PC-3 (cell line): Measurements from ENCODE around the gene CXCL11. TPM values are rescaled to one million over a fixed set of nuclear protein-coding genes. Genes with fewer than 3 reads are reported as not detected.

ENCODE experiments used
- ATAC-seq: fragments of 200-7000 bp; cut with Tn5 transposase; 2 replicates; pipeline ENCODE4 v1.9.1; 2020; ENCODE audit warnings: mild to moderate bottlenecking, moderate library complexity
- BruUV-seq: library from RNA; stranded (reverse); fragments of 400-500 nt; replicated peaks from 2 replicates; lab custom pipeline; 2021; lab: Mats Ljungman, UMichigan
- CTCF ChIA-PET: fragments of 300-600 bp; sonication (Branson Sonifier 250); formaldehyde crosslinking; loops from one replicate; lab custom pipeline; 2022; ENCODE audit warnings: antibody characterized with exemption; lab: Charles Lee
- POLR2A ChIA-PET: fragments of 300-600 bp; sonication (Branson Sonifier 250); formaldehyde crosslinking; loops from one replicate; lab custom pipeline; 2022; ENCODE audit warnings: antibody characterized with exemption; ENCODE audit not compliant: unreplicated experiment; lab: Charles Lee
- DNase-seq: peaks from one replicate; pipeline ENCODE4 v3.0.0-alpha.2; 2015
- H2AFZ ChIP-seq: fragments of 300-600 bp; sonication (generic); 2 replicates; pipeline ENCODE4 v1.6.0; 2016; ENCODE audit warnings: antibody characterized with exemption, low read length
- H3F3A ChIP-seq: fragments of 300-600 bp; sonication (generic); one replicate; pipeline ENCODE4 v1.6.0; 2017; ENCODE audit warnings: antibody characterized with exemption, low read length, control low read depth, mild to moderate bottlenecking; ENCODE audit not compliant: unreplicated experiment
- H3K27ac ChIP-seq: fragments of 300-600 bp; sonication (generic); 2 replicates; pipeline ENCODE4 v1.5.1; 2016; ENCODE audit warnings: mild to moderate bottlenecking, low read length
- H3K27me3 ChIP-seq: fragments of 300-600 bp; sonication (generic); 2 replicates; pipeline ENCODE4 v1.6.1; 2016; ENCODE audit warnings: low read length, mixed read lengths
- H3K36me3 ChIP-seq: fragments of 300-600 bp; sonication (generic); 2 replicates; pipeline ENCODE4 v1.6.1; 2016; ENCODE audit warnings: low read depth, mixed run types, low read length, mixed read lengths
- H3K4me1 ChIP-seq: fragments of 300-600 bp; sonication (generic); 2 replicates; pipeline ENCODE4 v1.5.1; 2016; ENCODE audit warnings: low read length; ENCODE audit not compliant: insufficient read depth
- H3K4me2 ChIP-seq: fragments of 300-600 bp; sonication (generic); 2 replicates; pipeline ENCODE4 v1.6.0; 2016; ENCODE audit warnings: low read length
- H3K4me3 ChIP-seq: fragments of 300-600 bp; sonication (generic); 2 replicates; pipeline ENCODE4 v1.5.1; 2016; ENCODE audit warnings: mild to moderate bottlenecking, low read length, mixed read lengths
- H3K79me2 ChIP-seq: fragments of 300-600 bp; sonication (generic); 2 replicates; pipeline ENCODE4 v1.6.1; 2017; ENCODE audit warnings: low read length, mixed read lengths
- H3K9ac ChIP-seq: fragments of 300-600 bp; sonication (generic); 2 replicates; pipeline ENCODE4 v1.6.0; 2016; ENCODE audit warnings: mild to moderate bottlenecking, low read length
- H3K9me2 ChIP-seq: fragments of 300-600 bp; sonication (generic); replicated peaks from 2 replicates; pipeline ENCODE4 v1.6.1; 2016; ENCODE audit warnings: mixed run types, low read length, mixed read lengths
- H3K9me3 ChIP-seq: fragments of 300-600 bp; sonication (generic); 2 replicates; pipeline ENCODE4 v1.6.1; 2016; ENCODE audit warnings: low read length, mixed read lengths
- H4K20me1 ChIP-seq: fragments of 300-600 bp; sonication (generic); 2 replicates; pipeline ENCODE4 v1.6.1; 2016; ENCODE audit warnings: low read length, mixed read lengths
- EZH2 ChIP-seq: fragments of 300-600 bp; sonication (generic); IDR thresholded peaks from one replicate; pipeline ENCODE4 v1.6.1; 2017; ENCODE audit warnings: antibody characterized with exemption, mild to moderate bottlenecking, low read length; ENCODE audit not compliant: unreplicated experiment
- EZH2phosphoT487 ChIP-seq: fragments of 300-600 bp; sonication (generic); IDR thresholded peaks from 2 replicates; pipeline ENCODE4 v1.6.1; 2018; ENCODE audit warnings: mild to moderate bottlenecking, antibody characterized with exemption, low read length, borderline replicate concordance
- intact Hi-C: fragments of 100-400 bp; cut with micrococcal nuclease; formaldehyde crosslinking; loops from 2 replicates; pipeline ENCODE4 v1.9.0; 2023
- total RNA-seq: library from RNA; depleted of rRNA; stranded (reverse); fragments of >200 nt; gene quantifications from 2 replicates; pipeline ENCODE4 v1.2.3, GENCODE V29; 2014
- TF ChIP-seq, protein P1 (sequence below): fragments of 300-600 bp; sonication (generic); conservative IDR thresholded peaks from 2 replicates; pipeline ENCODE4 v1.5.1; 2017; ENCODE audit warnings: antibody characterized with exemption, low read depth, mild to moderate bottlenecking, low read length

Gene CXCL11
- total RNA-seq, 1 experiment from 2014 or later, result not detected

DNA sequence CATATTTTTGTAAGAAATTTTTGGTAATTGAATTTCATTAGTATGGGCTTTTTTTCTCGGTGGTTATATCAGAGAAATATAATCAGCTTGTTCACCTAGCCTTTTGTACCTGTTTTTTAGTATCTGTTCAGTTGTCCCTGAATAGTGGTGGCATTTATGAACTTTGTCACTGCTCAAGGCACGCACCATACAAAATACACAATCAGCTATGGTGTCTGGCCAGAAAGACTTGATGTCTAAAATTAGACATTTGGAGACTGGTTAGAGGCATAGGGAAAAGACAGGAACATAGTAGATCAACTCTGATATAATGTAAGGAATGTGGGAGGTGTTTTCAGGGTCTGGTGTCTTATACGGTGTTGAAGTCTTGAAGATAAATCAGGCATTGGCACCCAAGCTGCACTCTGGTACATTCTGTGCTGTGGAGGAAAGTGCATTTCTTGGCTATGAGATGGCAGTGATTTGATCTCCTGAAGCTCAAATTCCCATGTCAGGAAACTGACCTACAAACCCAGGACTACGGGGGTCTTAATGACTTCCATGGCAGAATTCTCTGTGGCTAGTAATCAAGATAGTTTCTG, 42.3 kb upstream of the CXCL11 start:
- H3K9me2 ChIP-seq, result no peaks in the 10 kb centered on the region
- no peaks in the 10 kb centered on the region for H3K36me3 ChIP-seq
- no peaks in the 10 kb centered on the region for H3K79me2 ChIP-seq
- ChIA-PET CTCF (no interaction called here), POLR2A (no interaction called here)
- no peak overlapping the region for H2AFZ ChIP-seq
- H3K9me3 ChIP-seq, result no peaks in the 10 kb centered on the region
- no peak overlapping the region for H3K27ac ChIP-seq
- no peak overlapping the region for H3K4me3 ChIP-seq
- H3K27me3 ChIP-seq, result no peaks in the 10 kb centered on the region
- TF ChIP-seq EZH2 (no peak), EZH2phosphoT487 (no peak)
- TF ChIP-seq, protein P1, sequence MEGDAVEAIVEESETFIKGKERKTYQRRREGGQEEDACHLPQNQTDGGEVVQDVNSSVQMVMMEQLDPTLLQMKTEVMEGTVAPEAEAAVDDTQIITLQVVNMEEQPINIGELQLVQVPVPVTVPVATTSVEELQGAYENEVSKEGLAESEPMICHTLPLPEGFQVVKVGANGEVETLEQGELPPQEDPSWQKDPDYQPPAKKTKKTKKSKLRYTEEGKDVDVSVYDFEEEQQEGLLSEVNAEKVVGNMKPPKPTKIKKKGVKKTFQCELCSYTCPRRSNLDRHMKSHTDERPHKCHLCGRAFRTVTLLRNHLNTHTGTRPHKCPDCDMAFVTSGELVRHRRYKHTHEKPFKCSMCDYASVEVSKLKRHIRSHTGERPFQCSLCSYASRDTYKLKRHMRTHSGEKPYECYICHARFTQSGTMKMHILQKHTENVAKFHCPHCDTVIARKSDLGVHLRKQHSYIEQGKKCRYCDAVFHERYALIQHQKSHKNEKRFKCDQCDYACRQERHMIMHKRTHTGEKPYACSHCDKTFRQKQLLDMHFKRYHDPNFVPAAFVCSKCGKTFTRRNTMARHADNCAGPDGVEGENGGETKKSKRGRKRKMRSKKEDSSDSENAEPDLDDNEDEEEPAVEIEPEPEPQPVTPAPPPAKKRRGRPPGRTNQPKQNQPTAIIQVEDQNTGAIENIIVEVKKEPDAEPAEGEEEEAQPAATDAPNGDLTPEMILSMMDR, result no peak
- no peaks in the 10 kb centered on the region for H3F3A ChIP-seq
- no TSS peak for BruUV-seq
- no peak overlapping the region for H3K9ac ChIP-seq
- H3K4me2 ChIP-seq, result no peak overlapping the region
- H3K4me1 ChIP-seq, result no peaks in the 10 kb centered on the region
- intact Hi-C loops, result no loop called here
- H4K20me1 ChIP-seq, result no peaks in the 10 kb centered on the region
- ATAC-seq (no peak), DNase-seq (no peak)

DNA sequence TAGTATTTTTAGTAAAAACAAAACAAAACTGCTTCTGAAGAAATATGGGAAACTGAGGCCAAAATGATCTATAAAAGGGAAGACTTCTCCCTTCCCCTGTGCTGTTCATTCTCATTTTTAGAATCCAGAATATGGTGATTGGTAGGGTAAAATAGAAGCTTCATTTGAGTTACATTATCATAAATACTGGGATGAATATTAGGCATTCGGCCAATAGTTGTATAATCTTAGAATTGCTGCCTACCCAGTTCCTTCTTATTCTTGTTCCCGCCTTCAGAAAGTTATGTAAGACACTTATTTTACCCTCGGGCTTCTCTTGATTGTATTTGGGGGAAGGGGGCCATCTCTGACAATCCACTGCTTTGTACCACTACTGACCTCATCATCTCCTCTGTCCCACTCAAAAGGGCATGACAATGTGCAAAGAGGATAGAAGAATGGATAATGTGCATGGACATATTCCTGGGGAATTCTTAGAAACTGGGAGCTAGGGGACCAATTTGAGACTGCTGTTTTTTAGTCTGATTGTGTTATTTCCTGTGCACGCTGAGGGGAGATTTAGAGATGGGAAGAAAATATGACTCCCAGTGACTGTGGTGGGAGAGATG, 39.2 kb upstream of the CXCL11 start:
- no peaks in the 10 kb centered on the region for H3K9me2 ChIP-seq
- no peak for DNase-seq
- ATAC-seq, result no peak
- no peaks in the 10 kb centered on the region for H4K20me1 ChIP-seq
- H3K36me3 ChIP-seq, result no peaks in the 10 kb centered on the region
- no peaks in the 10 kb centered on the region for H3K9me3 ChIP-seq
- H3K4me3 ChIP-seq, result no peak overlapping the region
- no peak overlapping the region for H3K9ac ChIP-seq
- intact Hi-C loops, result no loop called here
- CTCF ChIA-PET, result no interaction called here
- no peaks in the 10 kb centered on the region for H3K79me2 ChIP-seq
- no peaks in the 10 kb centered on the region for H3K27me3 ChIP-seq
- no peak overlapping the region for H2AFZ ChIP-seq
- H3F3A ChIP-seq, result no peaks in the 10 kb centered on the region
- H3K27ac ChIP-seq, result no peak overlapping the region
- H3K4me2 ChIP-seq, result no peak overlapping the region
- no peaks in the 10 kb centered on the region for H3K4me1 ChIP-seq
- POLR2A ChIA-PET, result no interaction called here
- TF ChIP-seq EZH2 (no peak), EZH2phosphoT487 (no peak)
- TF ChIP-seq, protein P1, result no peak
- no TSS peak for BruUV-seq

DNA sequence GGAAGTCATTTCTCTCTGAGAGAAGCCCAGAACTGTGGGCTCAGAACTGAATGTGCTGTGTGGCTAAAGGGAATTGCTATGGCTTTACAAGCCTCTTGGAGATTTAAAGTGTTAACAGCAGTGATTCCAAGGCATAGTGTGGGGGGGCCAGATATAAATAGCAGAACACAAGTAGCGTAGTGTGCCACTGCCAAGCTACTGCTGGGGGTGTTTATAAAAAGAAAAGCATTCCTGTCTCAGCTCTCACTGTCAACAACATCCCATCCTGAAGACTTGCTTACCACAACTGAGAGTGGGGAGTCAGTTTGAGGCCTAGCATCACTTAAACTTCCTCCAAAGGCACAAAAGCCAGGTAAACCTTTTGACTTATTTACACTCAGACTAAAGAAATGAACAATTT, 38.6 kb upstream of the CXCL11 start, which contains the start of gene ART3:
Gene ART3, plus strand, starts transcription at position 242 of the 400 bp plus-strand sequence. CDS start 1,181 bp downstream, outside the sequence.
- TF ChIP-seq EZH2 (no peak), EZH2phosphoT487 (no peak)
- TF ChIP-seq, protein P1, result no peak
- H4K20me1 ChIP-seq, result no peaks in the 10 kb centered on the region
- no peaks in the 10 kb centered on the region for H3K79me2 ChIP-seq
- DNase-seq (no peak), ATAC-seq (no peak)
- intact Hi-C loops, result no loop called here
- no peaks in the 10 kb centered on the region for H3K36me3 ChIP-seq
- no peaks in the 10 kb centered on the region for H3F3A ChIP-seq
- no peak within 1 kb of the TSS for H3K27ac ChIP-seq
- BruUV-seq, result no TSS peak
- H3K27me3 ChIP-seq, result no peaks in the 10 kb centered on the region
- H3K4me2 ChIP-seq, result no peak within 1 kb of the TSS
- no peak within 1 kb of the TSS for H2AFZ ChIP-seq
- ChIA-PET CTCF (no interaction called here), POLR2A (no interaction called here)
- no peaks in the 10 kb centered on the region for H3K4me1 ChIP-seq
- no peaks in the 10 kb centered on the region for H3K9me2 ChIP-seq
- H3K9me3 ChIP-seq, result no peaks in the 10 kb centered on the region
- H3K9ac ChIP-seq, result no peak within 1 kb of the TSS
- no peak within 1 kb of the TSS for H3K4me3 ChIP-seq
